GM19043 (cell line): ENCODE measurements around the gene TTLL1.
"Not testable (repeated sequence)": the region's sequence is repeated elsewhere in the genome, so short reads cannot be mapped to it uniquely, and the experiment has no call there.

ENCODE experiments used
- ATAC-seq: cut with Tn5 transposase; IDR thresholded peaks from one replicate; pipeline ENCODE4 v1.9.1; 2021; ENCODE audit warnings: low read depth; ENCODE audit not compliant: unreplicated experiment

The TTLL1 gene

DNA sequence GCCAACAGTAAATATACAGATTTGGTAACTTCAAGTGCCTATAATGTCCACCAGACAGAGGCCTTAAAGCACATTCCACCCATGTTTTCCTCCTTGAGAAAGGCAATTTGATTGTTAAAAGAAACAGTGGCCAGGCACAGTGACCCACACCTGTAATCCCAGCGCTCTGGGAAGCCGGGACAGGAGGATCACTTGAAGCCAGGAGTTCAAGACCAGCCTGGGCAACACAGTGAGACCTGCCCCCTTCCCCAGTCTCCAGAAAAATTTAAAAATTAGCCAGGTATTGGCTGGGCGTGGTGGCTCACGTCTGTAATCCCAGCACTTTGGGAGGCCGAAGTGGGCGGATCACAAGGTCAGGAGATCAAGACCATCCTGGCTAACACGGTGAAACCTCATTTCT is 93.5 kb downstream of the TTLL1 start:
- ATAC-seq: not testable (repeated sequence)

DNA sequence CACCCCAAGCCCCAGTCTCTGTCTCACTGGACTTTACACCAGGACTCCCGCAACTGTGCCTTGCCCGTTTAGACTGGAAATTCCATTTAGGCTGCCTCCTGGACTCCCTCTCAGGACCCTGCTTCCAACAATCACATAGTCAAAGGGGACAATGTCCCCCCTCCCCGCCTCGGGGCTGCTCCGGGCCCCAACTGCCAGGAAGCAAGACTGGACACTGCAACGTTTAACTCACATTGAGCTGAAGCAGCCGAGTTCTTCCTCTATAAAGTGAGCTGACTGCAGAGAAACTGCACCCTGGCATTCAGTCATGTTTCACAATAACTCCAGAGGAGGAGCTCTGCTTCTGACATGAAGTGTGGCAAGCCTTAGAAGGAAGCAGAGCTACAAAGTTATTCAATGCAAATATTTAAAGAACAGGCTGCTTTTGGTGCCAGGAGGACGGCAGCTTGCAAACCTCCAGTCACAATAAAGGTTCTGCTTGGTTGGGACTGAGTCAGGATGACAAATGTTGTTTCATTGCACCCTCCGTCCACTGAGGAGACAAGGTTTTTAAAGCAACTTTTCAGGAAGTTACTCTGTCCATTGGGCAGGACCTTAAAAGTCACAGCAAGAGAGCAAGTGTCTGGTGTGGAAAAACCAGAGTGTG is 94.2 kb downstream of the TTLL1 start:
- no peak for ATAC-seq

DNA sequence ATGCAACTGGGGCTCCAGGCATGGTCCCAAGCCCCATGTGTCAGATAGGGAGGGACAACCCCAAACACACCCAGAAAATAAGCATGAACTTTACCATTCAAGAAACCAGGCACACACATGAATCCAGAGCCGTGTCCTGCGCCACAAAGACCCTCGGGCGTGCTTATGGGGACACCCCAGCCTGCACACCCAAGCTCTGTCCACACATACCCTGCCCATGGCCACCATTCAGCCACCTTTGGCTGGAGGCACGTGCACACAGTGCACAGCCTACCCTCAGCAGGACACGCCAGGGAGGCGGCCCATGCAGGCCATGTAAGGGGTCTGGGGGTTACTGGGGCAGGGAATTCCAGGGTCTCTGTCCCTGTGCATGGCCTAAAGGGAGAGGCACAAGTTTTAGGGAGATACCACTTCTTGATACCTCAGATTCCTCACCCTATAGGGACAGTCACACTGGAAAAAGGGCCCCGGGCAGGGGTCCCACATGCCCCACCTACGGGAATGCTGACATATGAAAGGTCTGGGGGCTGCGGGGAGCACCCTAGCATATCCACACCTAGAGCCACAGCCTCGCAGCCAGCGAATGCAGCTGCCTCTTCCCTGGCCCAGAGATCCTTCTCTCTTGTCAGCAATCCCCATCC is 94.8 kb downstream of the TTLL1 start:
- ATAC-seq: no peak

DNA sequence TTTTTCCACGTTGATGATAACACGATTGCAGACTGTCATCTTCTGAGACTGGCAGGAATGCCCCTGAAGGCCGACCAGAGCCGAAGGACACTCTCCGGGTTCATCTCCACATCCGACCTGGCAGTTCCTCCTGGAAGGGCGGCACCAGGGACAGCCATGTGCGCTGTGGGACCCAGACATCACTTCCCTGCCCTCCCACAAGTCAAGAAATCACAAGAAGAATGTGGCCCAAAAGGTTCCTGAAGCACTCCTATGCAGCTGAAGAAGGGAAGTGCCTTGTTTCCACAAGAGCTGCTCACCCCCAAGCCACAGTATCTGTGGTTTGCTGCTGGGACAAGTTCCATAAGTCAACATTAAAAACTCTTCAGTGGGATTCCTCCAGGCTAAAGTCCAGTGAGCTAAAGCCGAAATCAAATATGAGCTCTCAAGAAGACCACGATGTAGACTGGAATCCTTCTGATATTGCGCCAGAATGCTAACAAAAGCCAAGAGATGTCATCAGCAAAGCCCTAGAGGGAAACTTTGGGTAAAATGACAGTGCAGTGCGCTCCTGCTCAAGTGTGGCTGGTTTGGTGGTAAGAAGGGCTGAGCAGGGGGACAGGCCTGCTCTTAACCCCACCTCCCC is 95.4 kb downstream of the TTLL1 start:
- no peak for ATAC-seq

DNA sequence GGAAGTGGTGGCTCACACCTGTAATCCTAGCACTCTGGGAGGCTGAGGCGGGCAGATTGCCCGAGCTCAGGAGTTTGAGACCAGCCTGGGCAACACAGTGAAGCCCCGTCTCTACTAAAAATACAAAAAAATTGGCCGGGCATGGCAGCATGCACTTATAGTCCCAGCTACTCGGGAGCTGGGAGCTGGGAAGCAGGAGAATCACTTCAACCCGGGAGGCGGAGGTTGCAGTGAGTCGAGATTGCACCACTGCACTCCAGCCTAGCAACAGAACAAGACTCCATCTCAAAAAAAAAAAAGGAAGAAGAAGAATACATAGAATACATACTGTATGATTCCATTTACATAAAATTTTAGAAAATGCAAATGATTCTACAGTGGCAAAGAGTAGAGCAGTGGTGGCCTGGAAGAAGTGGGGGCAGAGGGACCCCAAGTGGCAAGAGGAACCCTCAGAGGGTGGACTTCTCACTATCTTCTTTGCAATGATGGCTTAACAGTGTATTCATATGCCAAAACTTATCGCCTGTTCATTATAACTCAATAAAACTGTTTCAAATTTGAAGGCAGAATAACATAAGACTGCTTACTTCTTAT is 96.2 kb downstream of the TTLL1 start:
- no peak for ATAC-seq

DNA sequence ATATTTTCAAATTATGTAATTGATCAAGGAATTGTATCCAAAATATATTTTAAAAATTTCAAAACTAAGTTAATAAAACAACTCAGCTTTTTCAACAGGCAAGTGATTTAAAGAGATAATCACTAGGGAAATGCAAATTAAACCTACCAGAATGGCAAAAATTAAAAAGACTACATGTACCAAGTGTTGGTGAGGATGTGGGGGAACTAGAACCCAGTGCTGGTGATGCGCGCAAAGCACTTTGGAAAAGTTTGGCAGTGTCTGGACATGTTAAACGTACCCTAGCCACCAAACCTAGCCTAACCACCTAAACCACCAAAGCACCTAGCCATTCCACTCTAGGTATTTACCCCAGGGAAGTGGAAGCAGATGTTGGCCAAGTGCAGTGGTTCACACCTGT is 97.1 kb downstream of the TTLL1 start:
- ATAC-seq: no peak

DNA sequence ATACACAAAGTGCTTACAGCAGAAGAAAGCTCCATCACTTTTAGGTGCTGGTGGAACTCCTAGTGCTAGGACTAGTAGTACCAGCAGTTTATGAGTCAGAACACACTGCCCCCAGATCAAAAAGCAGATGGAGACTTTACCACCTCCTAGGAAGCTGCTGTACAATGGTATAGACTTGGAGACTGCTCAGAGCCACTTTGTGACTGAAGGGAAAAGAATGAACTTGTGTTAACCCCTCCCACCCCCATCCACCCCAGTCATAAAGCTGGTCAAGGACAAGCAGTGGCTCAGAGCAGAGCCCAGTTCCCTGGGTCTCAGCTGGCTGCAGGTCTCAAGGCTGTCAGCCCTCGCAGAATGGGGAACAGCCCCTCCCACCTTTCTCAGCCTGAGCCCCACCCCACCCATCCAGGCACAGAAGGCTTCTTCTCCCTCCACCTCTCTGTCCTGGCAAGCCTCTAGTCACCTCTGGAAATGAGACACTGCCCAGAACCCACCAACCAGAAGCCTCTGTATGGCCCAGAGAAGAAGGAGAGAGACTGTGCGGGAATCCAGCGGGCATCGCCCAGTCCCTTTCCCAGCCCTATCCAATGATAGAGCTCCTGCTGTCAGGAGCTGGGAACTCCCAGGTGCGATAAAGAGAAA is 98.1 kb downstream of the TTLL1 start:
- no peak for ATAC-seq

DNA sequence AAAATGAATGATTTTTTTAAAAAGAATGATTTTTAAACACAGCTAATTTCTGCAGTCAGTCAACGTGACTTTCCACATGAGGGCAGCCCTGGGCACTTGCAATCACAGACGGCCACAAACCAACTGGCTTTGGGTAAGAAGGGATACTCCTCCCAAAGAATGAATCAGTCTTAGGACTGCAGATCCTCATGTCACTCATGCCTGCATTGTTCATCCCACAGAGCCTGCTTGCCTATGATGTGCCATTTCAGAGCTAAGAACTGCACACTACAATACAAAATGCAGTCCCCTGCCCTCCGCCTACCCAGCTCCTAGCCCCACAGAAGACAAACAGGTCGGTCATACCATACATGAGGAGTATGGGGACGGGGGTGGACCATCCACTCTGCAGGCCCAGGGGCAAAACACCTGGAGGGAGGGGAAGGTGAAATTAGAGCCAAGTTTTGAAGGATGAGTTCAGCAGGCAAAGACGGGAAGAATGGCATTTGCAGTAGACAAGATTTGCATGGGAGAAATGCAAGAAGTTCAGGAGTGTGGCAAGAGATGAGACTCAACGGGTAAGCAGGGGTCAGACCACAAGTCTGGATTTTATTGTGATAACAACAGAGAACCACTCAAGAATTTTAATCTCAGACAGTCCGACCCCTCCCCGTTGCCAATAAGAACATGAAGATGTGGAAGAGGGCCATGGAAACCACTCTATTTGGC is 98.9 kb downstream of the TTLL1 start:
- no peak for ATAC-seq
